Measurements from ENCODE around the gene NUDT13.

- TF ChIP-seq CTCF (IDR thresholded peaks at IDR 0.05; ENCODE audit: low read depth, low read length) (no peak), EZH2phosphoT487 (IDR thresholded peaks at IDR 0.05; ENCODE audit: low read depth) (no peak)
Observed at GRCh38 chr10:73065441-73065840, 44.8 kb upstream of the NUDT13 start.

All from OCI-LY3 (cell line).